ENCODE measurements around the gene KLF1. TPM values are rescaled to one million over a fixed set of nuclear protein-coding genes. Genes with fewer than 3 reads are reported as not detected.

Gene KLF1
- total and polyA plus RNA-seq, 2 of the 8 experiments (the other 6 are each of a cell fraction or from before 2014, with no cell fraction given): 0.84 to 0.91 TPM

GRCh38 chr19:12899891-12900518, 13.0 kb upstream of the KLF1 start:
- Histone ChIP-seq H4K91ac (replicated peaks; ENCODE audit: insufficient read length, low read length) (no peak overlapping the region), H3K4ac (replicated peaks; ENCODE audit: insufficient read length, low read depth, low read length) (no peak overlapping the region), H2BK20ac (ENCODE audit: low read length) (no peak overlapping the region), H3K23me2 (ENCODE audit: low read depth, low read length) (no peaks in the 10 kb centered on the region), H2BK15ac (ENCODE audit: low read length) (no peak overlapping the region), H2BK5ac (ENCODE audit: low read depth, low read length) (no peak overlapping the region), H4K5ac (ENCODE audit: insufficient read length, low read depth, low read length) (no peak overlapping the region), H3K36me3 (ENCODE audit: control insufficient read depth in 2 of 4, insufficient read depth in 4 of 4, low read length in 3 of 4) (peaks cover 8 to 24% (median 17%) of the 10 kb centered on the region in 4 experiments; a peak in 6 of 8 replicates), H3K23ac (ENCODE audit: insufficient read length) (no peak overlapping the region), H3K4me1 (replicated peaks in 1 of 4; ENCODE audit: control insufficient read depth in 3 of 4, insufficient read depth in 4 of 4, low read length in 3 of 4) (no peaks in the 10 kb centered on the region), H3K14ac (ENCODE audit: insufficient read length) (no peak overlapping the region), H3K18ac (ENCODE audit: extremely low read depth, low read length) (no peak overlapping the region), H3K4me3 (ENCODE audit: extremely low read depth in 1 of 4, insufficient read depth in 2 of 4, low read depth in 3 of 4, low read length in 4 of 4) (no peak overlapping the region), H3K79me1 (ENCODE audit: low read depth, low read length) (no peaks in the 10 kb centered on the region), H3K27ac (ENCODE audit: low read depth, low read length) (no peak overlapping the region), H4K20me1 (replicated peaks in 1 of 2; ENCODE audit: control insufficient read depth in 1 of 2, insufficient read depth in 2 of 2, low read length in 2 of 2) (peaks cover 0 to 2% of the 10 kb centered on the region in 2 experiments), H2AFZ (ENCODE audit: low read length) (no peak overlapping the region), H3K79me2 (ENCODE audit: control insufficient read depth in 1 of 2, insufficient read depth in 2 of 2, low read length in 2 of 2) (no peaks in the 10 kb centered on the region), H2BK12ac (ENCODE audit: low read depth, low read length) (no peak overlapping the region), H3K4me2 (ENCODE audit: insufficient read depth in 1 of 2, low read depth in 2 of 2, low read length in 2 of 2) (no peak overlapping the region), H3K9ac (replicated peaks in 1 of 4; ENCODE audit: extremely low read depth in 1 of 4, low read depth in 3 of 4, low read length in 3 of 4) (no peak overlapping the region), H2AK5ac (ENCODE audit: low read depth, low read length) (no peak overlapping the region), H3K56ac (replicated peaks; ENCODE audit: insufficient read length, low read depth, low read length) (no peak overlapping the region), H2BK120ac (replicated peaks; ENCODE audit: low read depth, low read length) (no peak overlapping the region), H3K9me3 (ENCODE audit: insufficient read depth in 2 of 2, low read depth in 1 of 2, low read length in 1 of 2) (no peaks in the 10 kb centered on the region), H4K8ac (ENCODE audit: extremely low read depth, insufficient read depth, low read length) (no peak overlapping the region), H3K27me3 (replicated peaks in 1 of 4; ENCODE audit: control insufficient read depth in 3 of 4, extremely low read depth in 1 of 4, insufficient read depth in 3 of 4, low read length in 3 of 4) (no peaks in the 10 kb centered on the region)
- POLR2A ChIA-PET (ENCODE audit: partially characterized antibody): interaction anchor here (0.8 to 15.0 kb wide), 10 partner anchors 9 to 48 kb away, joined by 3 to 180 read pairs (median 6); partner anchors contain the start of genes CALR, GCDH and SYCE2
- WGBS, 2 experiments (ENCODE audit: extremely low coverage in 1 of 2, insufficient coverage in 1 of 2, insufficient read length in 1 of 2, insufficient replicate concordance in 2 of 2, low coverage in 1 of 2, low lambda C conversion rate in 2 of 2, missing lambda C conversion rate in 1 of 2): 93% methylated on average over 10 of the region's 10 CpGs; no CpG with 5 or more reads in 1 of the 2 experiments
- FAIRE-seq: no peak
- no peak for DNase-seq (ENCODE audit: low read depth in 1 of 2, low spot score in 2 of 2)
- CTCF ChIA-PET (ENCODE audit: partially characterized antibody): interaction anchor here (0.6 to 1.5 kb wide), 5 partner anchors 9 to 296 kb away, joined by 3 to 5 read pairs (median 3); partner anchors contain the start of gene GCDH
- TF ChIP-seq TAF1 (IDR thresholded peaks at IDR 0.05; ENCODE audit: low read depth, low read length) (no peak), MAFK (IDR thresholded peaks at IDR 0.05; ENCODE audit: low read depth, low read length) (no peak), NANOG (IDR thresholded peaks at IDR 0.05; ENCODE audit: insufficient read depth, low read depth, low read length, poor library complexity, severe bottlenecking) (no peak), PHF8 (conservative IDR thresholded peaks at IDR 0.05; ENCODE audit: low read depth, low read length) (no peak), E2F6 (IDR thresholded peaks at IDR 0.05) (no peak), SAP30 (IDR thresholded peaks at IDR 0.05; ENCODE audit: insufficient read depth, insufficient replicate concordance, low read length) (no peak), SP1 (IDR thresholded peaks at IDR 0.05; ENCODE audit: low read depth, low read length) (no peak), HDAC6 (IDR thresholded peaks at IDR 0.05; ENCODE audit: low read depth, low read length) (no peak), GABPA (IDR thresholded peaks at IDR 0.05; ENCODE audit: borderline replicate concordance, insufficient read depth, low read length) (no peak), TBP (IDR thresholded peaks at IDR 0.05; ENCODE audit: low read depth, low read length) (no peak), SUZ12 (IDR thresholded peaks at IDR 0.05; ENCODE audit: low read length) (no peak), HDAC2 (IDR thresholded peaks at IDR 0.05; ENCODE audit: borderline replicate concordance in 1 of 2, low read depth in 2 of 2, low read length in 2 of 2) (no peak)

All from H1 (cell line).